GM23338 (cell line): ENCODE measurements around the gene OXLD1.
A peak's percentile ranks its signal among the peaks of the same experiment; 100 is the strongest.

Experiments
- EZH2phosphoT487 ChIP-seq: fragments of 200-600 bp; sonication (generic); IDR thresholded peaks from one replicate; pipeline ENCODE4 v1.8.1; 2018; ENCODE audit warnings: antibody characterized with exemption; ENCODE audit not compliant: unreplicated experiment
- POLR2AphosphoS5 ChIP-seq: IDR thresholded peaks from 2 replicates; pipeline ENCODE4 v1.6.1; 2016; ENCODE audit warnings: antibody characterized with exemption, low read depth
- TF ChIP-seq, protein P1 (sequence below), 2 experiments: fragments of 200-600 bp in 1 of 2; sonication (generic) in 1 of 2; conservative IDR thresholded peaks; 2 replicates each; pipeline versions ENCODE4 v1.5.1 to v1.6.1; 2016 to 2017; ENCODE audit warnings: antibody characterized with exemption in 2 of 2, low read depth in 2 of 2, mild to moderate bottlenecking in 2 of 2, moderate library complexity in 1 of 2

DNA sequence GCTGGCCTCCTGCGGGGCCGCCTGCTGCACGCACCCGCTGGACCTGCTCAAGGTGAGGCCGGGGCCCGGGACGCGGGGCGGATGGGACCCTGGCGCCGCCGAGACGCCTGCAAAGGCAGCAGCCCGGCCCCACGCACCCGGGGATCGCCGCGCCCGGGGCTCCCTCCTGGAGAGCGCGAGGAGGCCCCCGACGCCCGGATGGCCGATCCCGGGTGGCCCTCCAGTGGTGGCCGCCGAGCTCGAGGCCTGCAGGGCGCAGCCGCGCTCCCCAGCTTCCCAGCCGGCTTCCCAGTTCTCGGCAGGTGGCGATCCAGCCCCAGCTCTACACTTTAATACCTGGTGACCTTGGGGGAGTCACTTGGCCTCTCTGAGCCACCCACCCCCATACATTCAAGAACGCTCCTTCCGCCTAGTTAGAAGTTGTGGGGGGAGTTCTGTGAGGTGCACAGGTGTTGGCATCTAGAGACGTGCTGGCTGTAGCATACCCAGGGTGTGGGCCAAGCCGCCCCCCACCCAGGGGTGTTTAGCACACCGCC lies 46.1 kb upstream of the OXLD1 start:
- no peak for TF ChIP-seq EZH2phosphoT487
- TF ChIP-seq POLR2AphosphoS5 = no peak
- TF ChIP-seq, protein P1, sequence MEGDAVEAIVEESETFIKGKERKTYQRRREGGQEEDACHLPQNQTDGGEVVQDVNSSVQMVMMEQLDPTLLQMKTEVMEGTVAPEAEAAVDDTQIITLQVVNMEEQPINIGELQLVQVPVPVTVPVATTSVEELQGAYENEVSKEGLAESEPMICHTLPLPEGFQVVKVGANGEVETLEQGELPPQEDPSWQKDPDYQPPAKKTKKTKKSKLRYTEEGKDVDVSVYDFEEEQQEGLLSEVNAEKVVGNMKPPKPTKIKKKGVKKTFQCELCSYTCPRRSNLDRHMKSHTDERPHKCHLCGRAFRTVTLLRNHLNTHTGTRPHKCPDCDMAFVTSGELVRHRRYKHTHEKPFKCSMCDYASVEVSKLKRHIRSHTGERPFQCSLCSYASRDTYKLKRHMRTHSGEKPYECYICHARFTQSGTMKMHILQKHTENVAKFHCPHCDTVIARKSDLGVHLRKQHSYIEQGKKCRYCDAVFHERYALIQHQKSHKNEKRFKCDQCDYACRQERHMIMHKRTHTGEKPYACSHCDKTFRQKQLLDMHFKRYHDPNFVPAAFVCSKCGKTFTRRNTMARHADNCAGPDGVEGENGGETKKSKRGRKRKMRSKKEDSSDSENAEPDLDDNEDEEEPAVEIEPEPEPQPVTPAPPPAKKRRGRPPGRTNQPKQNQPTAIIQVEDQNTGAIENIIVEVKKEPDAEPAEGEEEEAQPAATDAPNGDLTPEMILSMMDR (conservative IDR thresholded peaks at IDR 0.05; ENCODE audit: low read depth in 2 of 2) = 0 out of 4 replicates have a peak, but pooled peaks of 1 of the 2 experiments have one; percentile 20
